ENCODE data around the gene WWOX. TPM values are rescaled to one million over a fixed set of nuclear protein-coding genes. Genes with fewer than 3 reads are reported as not detected.

The WWOX gene
- total RNA-seq, 1 donor from 2014 or later, result 28.2 TPM

DNA sequence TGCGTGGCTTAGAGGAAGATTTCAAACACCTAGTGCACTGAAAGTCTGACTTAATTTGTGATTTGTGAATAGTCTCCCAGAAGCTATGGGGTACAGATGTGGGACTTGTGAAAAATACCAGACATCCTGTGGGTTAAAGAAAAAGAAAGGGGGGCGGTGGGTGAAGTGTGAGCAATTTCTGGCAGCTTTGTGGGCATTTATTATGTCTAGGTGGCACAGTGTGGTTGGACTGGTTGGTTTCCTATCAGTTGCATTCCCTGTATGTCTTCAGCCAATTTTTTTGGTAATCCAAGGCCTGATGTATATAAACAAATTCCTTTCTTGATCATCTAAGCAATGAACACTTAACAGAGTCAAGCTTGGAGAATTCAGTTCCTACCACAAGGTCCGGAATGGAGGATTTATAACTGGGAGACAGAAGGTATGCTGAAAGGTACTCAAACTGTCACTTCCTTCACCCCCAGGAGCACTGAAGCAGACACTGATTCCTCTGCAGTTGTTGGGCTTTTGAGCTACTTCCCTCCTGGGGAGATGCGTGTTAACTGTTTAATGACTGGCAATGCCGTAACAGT is 211.6 kb downstream of the WWOX start:
- Mint-ChIP-seq H3K36me3 (ENCODE audit: unreplicated experiment) (peaks cover 2% of the 10 kb centered on the region), H3K27ac (ENCODE audit: unreplicated experiment) (no peak overlapping the region), H3K27me3 (ENCODE audit: unreplicated experiment) (no peaks in the 10 kb centered on the region), H3K4me3 (ENCODE audit: unreplicated experiment) (no peak overlapping the region), H3K4me1 (ENCODE audit: unreplicated experiment) (peaks cover 11% of the 10 kb centered on the region), H3K9me3 (ENCODE audit: unreplicated experiment) (no peaks in the 10 kb centered on the region)
- TF ChIP-seq, protein P1, sequence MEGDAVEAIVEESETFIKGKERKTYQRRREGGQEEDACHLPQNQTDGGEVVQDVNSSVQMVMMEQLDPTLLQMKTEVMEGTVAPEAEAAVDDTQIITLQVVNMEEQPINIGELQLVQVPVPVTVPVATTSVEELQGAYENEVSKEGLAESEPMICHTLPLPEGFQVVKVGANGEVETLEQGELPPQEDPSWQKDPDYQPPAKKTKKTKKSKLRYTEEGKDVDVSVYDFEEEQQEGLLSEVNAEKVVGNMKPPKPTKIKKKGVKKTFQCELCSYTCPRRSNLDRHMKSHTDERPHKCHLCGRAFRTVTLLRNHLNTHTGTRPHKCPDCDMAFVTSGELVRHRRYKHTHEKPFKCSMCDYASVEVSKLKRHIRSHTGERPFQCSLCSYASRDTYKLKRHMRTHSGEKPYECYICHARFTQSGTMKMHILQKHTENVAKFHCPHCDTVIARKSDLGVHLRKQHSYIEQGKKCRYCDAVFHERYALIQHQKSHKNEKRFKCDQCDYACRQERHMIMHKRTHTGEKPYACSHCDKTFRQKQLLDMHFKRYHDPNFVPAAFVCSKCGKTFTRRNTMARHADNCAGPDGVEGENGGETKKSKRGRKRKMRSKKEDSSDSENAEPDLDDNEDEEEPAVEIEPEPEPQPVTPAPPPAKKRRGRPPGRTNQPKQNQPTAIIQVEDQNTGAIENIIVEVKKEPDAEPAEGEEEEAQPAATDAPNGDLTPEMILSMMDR (IDR thresholded peaks at IDR 0.05), result no peak
- peak; percentile 21 for DNase-seq (ENCODE audit: extremely low spot score, unreplicated experiment)

DNA sequence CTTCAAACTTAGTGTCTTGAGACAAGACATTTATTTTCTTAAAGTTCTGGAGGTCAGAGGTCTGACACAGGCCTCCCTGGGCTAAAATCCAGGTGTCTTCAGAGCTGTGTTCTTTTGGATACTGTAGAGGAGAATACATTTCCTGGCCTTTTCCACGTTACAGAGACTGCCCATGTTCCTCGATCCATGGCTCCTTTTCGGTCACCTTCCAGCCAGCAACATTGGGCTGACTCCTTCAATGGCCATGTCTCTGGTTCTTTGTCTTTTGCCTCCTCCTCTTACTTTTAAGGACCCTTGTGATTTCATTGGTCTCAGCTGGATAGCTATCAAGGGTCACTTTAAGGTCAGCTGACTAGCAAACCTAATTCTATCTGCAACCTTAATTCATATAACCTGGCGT is 212.4 kb downstream of the WWOX start:
- TF ChIP-seq, protein P1 (IDR thresholded peaks at IDR 0.05), result no peak
- H3K9me3 Mint-ChIP-seq (ENCODE audit: unreplicated experiment), result no peaks in the 10 kb centered on the region
- H3K4me1 Mint-ChIP-seq (ENCODE audit: unreplicated experiment), result peaks cover 12% of the 10 kb centered on the region
- H3K4me3 Mint-ChIP-seq (ENCODE audit: unreplicated experiment), result no peak overlapping the region
- H3K27ac Mint-ChIP-seq (ENCODE audit: unreplicated experiment), result no peak overlapping the region
- H3K27me3 Mint-ChIP-seq (ENCODE audit: unreplicated experiment), result no peaks in the 10 kb centered on the region
- DNase-seq (ENCODE audit: extremely low spot score, unreplicated experiment), result no peak
- H3K36me3 Mint-ChIP-seq (ENCODE audit: unreplicated experiment), result peaks cover 2% of the 10 kb centered on the region

DNA sequence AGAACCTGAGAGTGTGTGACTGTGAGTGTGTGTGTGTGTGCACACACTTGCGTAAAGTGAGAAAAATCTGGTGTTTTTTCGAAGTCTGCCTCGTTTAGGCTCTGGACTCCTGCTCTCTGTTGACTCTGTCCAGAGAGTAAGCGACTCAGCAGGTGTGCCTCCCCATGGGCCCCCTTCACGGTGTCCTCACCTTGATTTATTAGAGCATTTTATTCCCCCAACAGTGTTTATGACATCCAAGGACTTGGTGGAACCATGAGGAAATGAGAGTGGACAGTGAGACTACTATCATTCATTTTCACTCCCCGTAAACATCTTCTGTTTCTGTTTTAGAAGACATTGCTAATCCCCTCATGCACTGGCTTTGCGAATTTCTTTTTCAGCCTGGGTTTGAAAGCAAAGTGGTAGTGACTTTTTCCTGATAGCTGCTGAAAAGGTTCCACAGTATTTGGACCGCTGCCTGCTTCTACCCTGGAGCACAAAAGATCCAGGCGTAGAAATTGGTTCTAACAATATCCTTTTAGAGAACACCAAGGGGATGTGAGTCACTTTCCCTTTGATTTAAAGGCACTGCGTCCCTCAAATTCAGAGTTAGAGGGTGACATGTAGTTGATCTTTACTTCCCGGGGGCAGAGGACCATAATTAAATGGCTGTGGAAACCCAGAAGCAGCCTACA is 218.2 kb downstream of the WWOX start:
- peaks cover 4% of the 10 kb centered on the region for H3K9me3 Mint-ChIP-seq (ENCODE audit: unreplicated experiment)
- H3K27me3 Mint-ChIP-seq (ENCODE audit: unreplicated experiment), result no peaks in the 10 kb centered on the region
- DNase-seq (ENCODE audit: extremely low spot score, unreplicated experiment), result no peak
- peak overlapping the region; percentile 49 for H3K4me3 Mint-ChIP-seq (ENCODE audit: unreplicated experiment)
- peaks cover 2% of the 10 kb centered on the region for H3K36me3 Mint-ChIP-seq (ENCODE audit: unreplicated experiment)
- TF ChIP-seq, protein P1 (IDR thresholded peaks at IDR 0.05), result no peak
- H3K27ac Mint-ChIP-seq (ENCODE audit: unreplicated experiment), result peak overlapping the region; percentile 79
- H3K4me1 Mint-ChIP-seq (ENCODE audit: unreplicated experiment), result peaks cover 38% of the 10 kb centered on the region

DNA sequence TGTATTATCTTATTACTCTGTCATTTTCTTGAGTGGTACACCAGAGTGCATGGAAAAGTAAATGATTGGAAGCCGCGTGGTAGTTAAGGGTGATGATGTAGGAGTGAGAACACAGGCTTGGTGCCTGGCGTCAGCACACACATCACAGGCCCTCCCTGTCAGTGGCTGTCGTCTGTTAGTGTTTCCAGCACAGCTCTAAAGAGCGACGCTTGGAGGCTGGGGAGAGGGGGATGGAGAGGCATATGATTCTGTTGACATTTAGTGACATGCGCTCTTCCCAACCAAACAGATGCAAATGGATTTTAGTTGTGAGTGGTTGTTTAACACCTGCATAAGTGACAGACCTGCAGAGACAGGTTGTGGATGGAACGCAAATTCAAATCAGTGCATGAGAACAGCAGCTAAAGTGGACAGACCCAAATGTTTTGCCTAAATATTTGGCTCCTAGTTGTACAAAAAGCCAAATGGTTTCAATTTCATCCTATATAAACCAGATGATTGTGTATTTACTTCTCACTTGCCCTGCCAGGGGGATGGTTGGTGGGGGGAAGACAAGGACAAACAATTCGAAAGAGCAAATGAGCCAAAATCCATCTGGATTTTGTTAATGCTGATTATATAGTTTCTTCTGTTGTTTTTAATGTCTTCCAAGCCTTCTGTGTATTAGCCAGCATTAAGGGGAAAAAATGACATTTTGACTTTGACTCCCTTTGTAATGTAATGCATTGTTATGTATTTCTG is 222.3 kb downstream of the WWOX start:
- H3K27ac Mint-ChIP-seq (ENCODE audit: unreplicated experiment), result no peak overlapping the region
- no peaks in the 10 kb centered on the region for H3K36me3 Mint-ChIP-seq (ENCODE audit: unreplicated experiment)
- peaks cover 4% of the 10 kb centered on the region for H3K9me3 Mint-ChIP-seq (ENCODE audit: unreplicated experiment)
- TF ChIP-seq, protein P1 (IDR thresholded peaks at IDR 0.05), result no peak
- H3K4me1 Mint-ChIP-seq (ENCODE audit: unreplicated experiment), result peaks cover 47% of the 10 kb centered on the region
- DNase-seq (ENCODE audit: extremely low spot score, unreplicated experiment), result no peak
- no peak overlapping the region for H3K4me3 Mint-ChIP-seq (ENCODE audit: unreplicated experiment)
- no peaks in the 10 kb centered on the region for H3K27me3 Mint-ChIP-seq (ENCODE audit: unreplicated experiment)

DNA sequence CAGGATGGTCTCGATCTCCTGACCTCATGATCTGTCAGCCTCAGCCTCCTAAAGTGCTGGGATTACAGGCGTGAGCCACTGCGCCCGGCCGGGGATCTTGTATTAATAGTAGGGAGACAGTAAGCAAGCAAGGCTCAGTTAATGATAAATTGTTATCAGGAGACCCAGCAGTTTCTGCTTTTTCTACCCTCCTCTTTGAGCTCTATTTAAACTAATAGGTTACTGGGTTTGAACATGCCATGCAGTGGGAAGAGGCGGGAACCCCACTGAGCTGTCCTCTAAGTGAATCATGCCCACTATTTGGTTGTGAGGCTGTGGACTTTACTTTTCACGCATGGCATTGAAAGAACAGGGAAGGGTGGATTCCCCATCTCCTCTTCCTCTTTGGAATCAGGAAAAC is 223.9 kb downstream of the WWOX start:
- no peaks in the 10 kb centered on the region for H3K27me3 Mint-ChIP-seq (ENCODE audit: unreplicated experiment)
- H3K36me3 Mint-ChIP-seq (ENCODE audit: unreplicated experiment), result no peaks in the 10 kb centered on the region
- no peak overlapping the region for H3K4me3 Mint-ChIP-seq (ENCODE audit: unreplicated experiment)
- no peak for DNase-seq (ENCODE audit: extremely low spot score, unreplicated experiment)
- TF ChIP-seq, protein P1 (IDR thresholded peaks at IDR 0.05), result no peak
- peaks cover 31% of the 10 kb centered on the region for H3K4me1 Mint-ChIP-seq (ENCODE audit: unreplicated experiment)
- no peak overlapping the region for H3K27ac Mint-ChIP-seq (ENCODE audit: unreplicated experiment)
- H3K9me3 Mint-ChIP-seq (ENCODE audit: unreplicated experiment), result peaks cover 4% of the 10 kb centered on the region
